PFSK-1 (cell line): ENCODE data around the gene LIPG.

Experiments used
- FOXP2 ChIP-seq: optimal IDR thresholded peaks from 2 replicates; pipeline ENCODE3; 2011; ENCODE audit warnings: borderline replicate concordance, control low read depth, inconsistent platforms; ENCODE audit not compliant: insufficient read depth; ENCODE audit errors: extremely low read length, extremely low read depth
- POLR2AphosphoS5 ChIP-seq: IDR thresholded peaks from 2 replicates; pipeline ENCODE4 v1.6.1; 2012; ENCODE audit warnings: low read depth, mild to moderate bottlenecking, control low read depth, low read length, moderate library complexity
- REST ChIP-seq, 2 experiments: IDR thresholded peaks; 2 replicates each; pipeline versions ENCODE4 v1.6.1 to v1.8.0; 2011 to 2012; ENCODE audit warnings: low read depth in 2 of 2, low read length in 2 of 2, control low read depth in 1 of 2, inconsistent platforms in 1 of 2, mild to moderate bottlenecking in 1 of 2, moderate library complexity in 1 of 2; ENCODE audit not compliant: insufficient read depth in 1 of 2
- SIN3A ChIP-seq: IDR thresholded peaks from 2 replicates; pipeline ENCODE4 v1.6.1; 2012; ENCODE audit warnings: mild to moderate bottlenecking, low read length, moderate library complexity, borderline replicate concordance; ENCODE audit not compliant: insufficient read depth
- TAF1 ChIP-seq: IDR thresholded peaks from 2 replicates; pipeline ENCODE4 v1.6.1; 2012; ENCODE audit warnings: low read length, control low read depth, borderline replicate concordance; ENCODE audit not compliant: insufficient read depth

LIPG gene

GRCh38 chr18:49626842-49627467 is 65.1 kb downstream of the LIPG start:
- TF ChIP-seq SIN3A = no peak
- TF ChIP-seq POLR2AphosphoS5 = no peak
- no peak for TF ChIP-seq FOXP2
- TF ChIP-seq REST (IDR thresholded peaks at IDR 0.05; ENCODE audit: insufficient read depth in 1 of 2, low read depth in 2 of 2, low read length in 2 of 2) = no peak
- TF ChIP-seq TAF1 = no peak

- TF ChIP-seq SIN3A = no peak
- TF ChIP-seq REST (IDR thresholded peaks at IDR 0.05; ENCODE audit: insufficient read depth in 1 of 2, low read depth in 2 of 2, low read length in 2 of 2) = no peak
- no peak for TF ChIP-seq TAF1
- TF ChIP-seq FOXP2 = no peak
These were observed 66.3 kb downstream of the LIPG start for GRCh38 chr18:49628119-49628518.

GRCh38 chr18:49628881-49629795 is 67.3 kb downstream of the LIPG start:
- TF ChIP-seq SIN3A = no peak
- no peak for TF ChIP-seq POLR2AphosphoS5
- no peak for TF ChIP-seq FOXP2
- no peak for TF ChIP-seq REST (IDR thresholded peaks at IDR 0.05; ENCODE audit: insufficient read depth in 1 of 2, low read depth in 2 of 2, low read length in 2 of 2)
- TF ChIP-seq TAF1 = no peak

- TF ChIP-seq SIN3A = no peak
- TF ChIP-seq REST (IDR thresholded peaks at IDR 0.05; ENCODE audit: insufficient read depth in 1 of 2, low read depth in 2 of 2, low read length in 2 of 2) = no peak
- TF ChIP-seq FOXP2 = no peak
- TF ChIP-seq TAF1 = no peak
- no peak for TF ChIP-seq POLR2AphosphoS5
These were observed 68.4 kb downstream of the LIPG start for GRCh38 chr18:49630246-49630699.
